GM19463 (cell line): ENCODE measurements around the gene PHRF1.
"Not testable (repeated sequence)": the region's sequence is repeated elsewhere in the genome, so short reads cannot be mapped to it uniquely, and the experiment has no call there.

ENCODE experiments used
- ATAC-seq: cut with Tn5 transposase; IDR thresholded peaks from one replicate; pipeline ENCODE4 v1.9.1; 2021; ENCODE audit warnings: mild to moderate bottlenecking, moderate library complexity; ENCODE audit not compliant: unreplicated experiment

Gene PHRF1

DNA sequence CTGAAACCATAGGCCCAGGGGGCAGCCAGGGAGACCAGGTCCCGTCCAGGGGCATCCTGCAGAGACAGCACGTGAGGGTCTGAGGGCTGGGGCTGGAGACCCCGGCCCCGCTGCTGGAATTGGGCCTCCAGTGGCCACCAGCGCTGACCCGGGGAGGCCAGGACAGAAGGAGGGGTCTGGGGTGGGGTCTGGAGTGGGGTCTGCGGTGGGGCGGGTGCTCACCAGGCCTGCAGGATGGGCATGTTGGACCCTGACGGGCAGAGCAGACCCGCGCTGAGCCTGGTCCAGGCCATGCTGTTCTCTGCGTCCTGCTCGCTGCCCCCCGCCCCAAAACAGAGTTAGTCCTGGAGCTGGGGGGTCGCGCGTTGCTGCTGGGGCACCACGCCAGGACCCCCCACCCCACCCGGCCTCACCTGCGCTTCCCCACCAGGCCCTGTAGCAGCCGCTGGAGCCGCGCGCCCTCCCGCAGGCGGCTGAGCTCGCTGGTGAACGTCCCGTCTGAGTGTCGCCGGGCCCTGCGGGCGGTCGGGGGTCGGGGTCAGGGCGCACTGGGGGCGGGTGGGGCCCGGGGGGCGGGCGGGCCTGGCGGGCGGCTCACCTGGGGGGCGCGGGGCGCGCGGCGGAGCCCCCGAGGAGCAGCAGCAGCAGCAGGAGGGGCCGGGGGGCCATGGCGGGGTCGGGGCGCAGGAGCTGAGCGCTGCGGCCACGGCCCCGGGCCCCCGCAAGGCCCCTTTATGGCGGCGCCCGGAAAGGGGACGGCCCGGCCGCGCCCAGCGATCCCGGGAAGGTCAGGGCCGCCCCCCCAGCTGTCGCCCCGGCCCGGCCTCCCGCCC, 50.4 kb downstream of the PHRF1 start, which contains the start of gene SCT:
Gene SCT, minus strand, starts transcription at position 707 of the 833 bp plus-strand sequence. Its CDS starts 38 bp downstream, at position 669.
- no peak for ATAC-seq

- no peak for ATAC-seq
Observed at GRCh38 chr11:627308-627576, 51.0 kb downstream of the PHRF1 start.

DNA sequence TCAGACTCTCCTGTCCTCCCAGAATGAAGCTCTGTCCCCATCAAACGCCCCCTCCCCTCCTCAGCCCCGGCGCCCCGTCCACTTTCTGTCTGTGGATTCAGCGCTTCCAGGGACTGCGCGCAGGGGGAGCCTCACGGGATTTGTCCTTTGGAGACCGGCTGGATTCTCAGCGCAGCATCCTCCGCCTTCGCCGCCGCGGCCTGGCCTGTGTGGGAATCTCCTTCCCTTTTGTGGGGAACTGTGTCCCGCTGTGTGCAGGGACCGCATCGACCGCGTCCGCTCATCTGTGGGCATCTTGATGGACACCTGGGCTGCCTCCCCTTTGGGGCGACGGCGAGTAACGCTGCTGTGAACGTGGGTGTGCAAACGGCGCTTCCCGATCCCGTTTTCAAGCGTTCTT, 51.8 kb downstream of the PHRF1 start:
- ATAC-seq: no peak

DNA sequence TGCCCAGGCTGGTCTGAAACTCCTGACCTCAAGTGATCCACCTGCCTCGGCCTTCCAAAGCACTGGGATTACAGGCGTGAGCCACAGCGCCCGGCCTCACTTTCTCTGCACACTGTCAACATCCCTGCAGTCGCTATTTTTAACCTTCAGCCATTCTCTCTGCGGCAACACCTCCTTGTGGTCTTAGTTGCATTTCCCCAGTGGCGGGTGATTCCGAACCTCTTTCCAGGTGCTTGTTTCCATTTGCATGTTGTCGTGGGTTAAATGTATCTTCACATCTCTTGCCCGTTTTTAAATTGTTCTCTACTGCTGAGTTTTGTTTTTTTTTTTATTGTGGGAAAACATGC, 52.9 kb downstream of the PHRF1 start:
- ATAC-seq: no peak

- ATAC-seq: no peak
Observed at GRCh38 chr11:630871-631270, 54.6 kb downstream of the PHRF1 start.

GRCh38 chr11:635945-636510, 59.8 kb downstream of the PHRF1 start:
- ATAC-seq: no peak

DNA sequence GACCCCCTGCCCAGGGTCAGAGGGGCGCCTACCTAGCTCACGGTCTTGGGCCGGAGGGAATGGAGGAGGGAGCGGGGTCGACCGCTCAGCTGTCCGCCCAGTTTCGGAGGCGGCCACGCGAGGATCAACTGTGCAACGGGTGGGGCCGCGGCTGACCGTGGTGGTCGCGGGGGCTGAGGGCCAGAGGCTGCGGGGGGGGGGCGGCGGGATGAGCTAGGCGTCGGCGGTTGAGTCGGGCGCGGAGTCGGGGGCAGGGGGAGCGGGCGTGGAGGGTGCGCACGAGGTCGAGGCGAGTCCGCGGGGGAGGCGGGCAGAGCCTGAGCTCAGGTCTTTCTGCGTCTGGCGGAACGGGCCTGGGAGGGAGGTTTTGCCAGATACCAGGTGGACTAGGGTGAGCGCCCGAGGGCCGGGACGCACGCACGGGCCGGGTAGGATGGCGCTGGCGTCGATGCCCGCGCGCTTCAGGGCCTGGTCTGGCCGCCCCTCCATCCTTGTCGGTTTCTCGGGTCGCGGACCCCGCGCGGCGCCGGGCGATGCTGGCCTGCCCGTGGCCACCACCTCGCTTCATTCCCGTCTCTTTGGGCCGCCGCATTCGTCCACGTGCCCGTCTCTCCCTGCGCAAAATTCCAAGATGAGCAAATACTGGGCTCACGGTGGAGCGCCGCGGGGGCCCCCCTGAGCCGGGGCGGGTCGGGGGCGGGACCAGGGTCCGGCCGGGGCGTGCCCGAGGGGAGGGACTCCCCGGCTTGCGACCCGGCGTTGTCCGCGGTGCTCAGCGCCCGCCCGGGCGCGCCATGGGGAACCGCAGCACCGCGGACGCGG, 60.5 kb downstream of the PHRF1 start, which contains the start of gene DRD4:
Gene DRD4, plus strand, starts transcription at position 759 of the 822 bp plus-strand sequence. Its CDS starts 36 bp downstream, at position 795.
- no peak for ATAC-seq

DNA sequence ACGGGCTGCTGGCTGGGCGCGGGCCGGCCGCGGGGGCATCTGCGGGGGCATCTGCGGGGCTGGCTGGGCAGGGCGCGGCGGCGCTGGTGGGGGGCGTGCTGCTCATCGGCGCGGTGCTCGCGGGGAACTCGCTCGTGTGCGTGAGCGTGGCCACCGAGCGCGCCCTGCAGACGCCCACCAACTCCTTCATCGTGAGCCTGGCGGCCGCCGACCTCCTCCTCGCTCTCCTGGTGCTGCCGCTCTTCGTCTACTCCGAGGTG, 61.0 kb downstream of the PHRF1 start:
- ATAC-seq: no peak

DNA sequence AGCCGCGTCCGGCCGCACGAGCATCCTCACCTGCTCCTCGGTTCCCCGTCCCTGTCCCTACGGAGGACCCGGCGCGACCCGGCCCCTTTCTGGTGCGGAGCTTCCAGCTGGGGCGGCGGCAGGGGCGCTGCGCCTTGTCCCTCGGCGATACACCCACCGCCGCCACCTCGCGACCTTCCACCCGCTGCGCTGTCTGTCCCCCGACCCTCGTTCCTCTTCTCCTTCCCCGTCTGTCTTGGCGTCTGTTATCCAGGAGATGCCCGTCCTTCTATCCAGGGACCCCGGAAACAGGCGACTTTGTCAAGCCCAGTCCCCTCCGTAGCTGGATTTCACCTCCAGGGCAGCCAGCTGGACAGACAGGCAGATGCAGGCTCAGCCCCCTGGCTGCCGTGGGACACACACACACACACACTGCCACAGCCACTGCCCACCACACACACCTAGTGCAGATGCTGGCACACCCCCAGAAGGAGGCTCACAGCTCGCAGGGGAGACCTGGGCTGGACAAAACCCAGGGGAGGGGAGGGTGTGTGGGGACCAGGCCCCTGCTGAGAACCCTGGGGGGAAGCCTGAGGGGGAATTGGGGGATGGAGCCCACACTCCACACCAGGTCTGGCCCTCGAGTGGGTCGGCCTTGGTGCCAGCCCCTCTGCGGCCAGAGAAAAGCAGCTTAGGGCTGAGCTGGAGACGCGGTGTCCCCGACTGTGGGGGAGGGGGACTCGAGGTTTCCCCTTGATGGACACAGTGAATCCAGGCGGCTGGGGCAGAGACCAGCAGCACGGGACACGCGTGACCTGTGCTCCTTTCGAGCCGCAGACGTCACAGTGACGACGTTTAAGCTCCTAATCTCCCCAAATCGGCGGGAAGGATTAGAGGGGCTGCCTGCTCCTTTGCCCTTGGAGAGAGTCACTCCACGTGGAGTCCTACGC, 61.6 kb downstream of the PHRF1 start:
- no peak for ATAC-seq

DNA sequence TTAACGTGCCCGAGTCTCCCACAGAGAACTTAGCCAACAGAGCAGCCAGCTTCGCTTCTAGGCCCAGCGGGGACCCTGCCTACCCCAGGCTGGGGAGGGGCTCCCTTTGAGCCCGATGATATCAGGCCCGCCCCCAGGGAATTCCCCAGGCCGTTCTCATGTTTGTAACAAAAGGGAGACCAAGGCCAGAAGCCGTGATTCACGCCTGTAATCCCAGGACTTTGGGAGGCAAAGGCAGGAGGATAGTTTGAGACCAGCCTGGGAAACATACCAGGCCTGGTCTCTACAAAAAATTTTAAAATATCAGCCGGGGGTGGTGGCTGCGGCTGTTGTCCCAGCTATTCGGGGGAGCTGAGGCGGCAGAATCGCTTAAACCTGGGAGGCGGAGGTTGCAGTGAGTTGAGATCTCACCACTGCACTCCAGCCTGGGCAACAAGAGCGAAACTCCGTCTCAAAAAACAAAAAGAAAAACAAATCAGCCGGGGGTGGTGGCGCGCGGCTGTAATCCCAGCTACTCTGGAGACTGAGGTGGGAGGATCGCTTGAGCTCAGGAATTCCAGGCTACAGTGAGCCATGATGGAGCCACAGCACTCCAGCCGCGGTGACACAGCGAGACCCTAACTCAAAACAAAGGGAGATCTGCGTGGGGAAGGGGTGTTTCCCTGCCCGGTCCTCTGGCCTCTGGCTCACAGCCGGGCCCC, 62.5 kb downstream of the PHRF1 start:
- ATAC-seq: no peak

DNA sequence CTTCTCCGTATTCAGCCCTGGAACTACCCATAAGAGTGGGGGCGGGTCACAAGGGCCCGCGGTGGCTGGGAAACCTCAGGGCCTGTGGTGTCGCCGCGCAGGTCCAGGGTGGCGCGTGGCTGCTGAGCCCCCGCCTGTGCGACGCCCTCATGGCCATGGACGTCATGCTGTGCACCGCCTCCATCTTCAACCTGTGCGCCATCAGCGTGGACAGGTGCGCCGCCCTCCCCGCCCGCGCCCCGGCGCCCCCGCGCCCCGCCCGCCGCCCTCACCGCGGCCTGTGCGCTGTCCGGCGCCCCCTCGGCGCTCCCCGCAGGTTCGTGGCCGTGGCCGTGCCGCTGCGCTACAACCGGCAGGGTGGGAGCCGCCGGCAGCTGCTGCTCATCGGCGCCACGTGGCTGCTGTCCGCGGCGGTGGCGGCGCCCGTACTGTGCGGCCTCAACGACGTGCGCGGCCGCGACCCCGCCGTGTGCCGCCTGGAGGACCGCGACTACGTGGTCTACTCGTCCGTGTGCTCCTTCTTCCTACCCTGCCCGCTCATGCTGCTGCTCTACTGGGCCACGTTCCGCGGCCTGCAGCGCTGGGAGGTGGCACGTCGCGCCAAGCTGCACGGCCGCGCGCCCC, 63.2 kb downstream of the PHRF1 start:
- no peak for ATAC-seq

DNA sequence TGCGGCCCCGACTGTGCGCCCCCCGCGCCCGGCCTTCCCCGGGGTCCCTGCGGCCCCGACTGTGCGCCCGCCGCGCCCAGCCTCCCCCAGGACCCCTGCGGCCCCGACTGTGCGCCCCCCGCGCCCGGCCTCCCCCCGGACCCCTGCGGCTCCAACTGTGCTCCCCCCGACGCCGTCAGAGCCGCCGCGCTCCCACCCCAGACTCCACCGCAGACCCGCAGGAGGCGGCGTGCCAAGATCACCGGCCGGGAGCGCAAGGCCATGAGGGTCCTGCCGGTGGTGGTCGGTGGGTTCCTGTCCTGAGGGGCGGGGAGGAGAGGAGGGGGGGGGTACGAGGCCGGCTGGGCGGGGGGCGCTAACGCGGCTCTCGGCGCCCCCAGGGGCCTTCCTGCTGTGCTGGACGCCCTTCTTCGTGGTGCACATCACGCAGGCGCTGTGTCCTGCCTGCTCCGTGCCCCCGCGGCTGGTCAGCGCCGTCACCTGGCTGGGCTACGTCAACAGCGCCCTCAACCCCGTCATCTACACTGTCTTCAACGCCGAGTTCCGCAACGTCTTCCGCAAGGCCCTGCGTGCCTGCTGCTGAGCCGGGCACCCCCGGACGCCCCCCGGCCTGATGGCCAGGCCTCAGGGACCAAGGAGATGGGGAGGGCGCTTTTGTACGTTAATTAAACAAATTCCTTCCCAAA, 63.9 kb downstream of the PHRF1 start:
- ATAC-seq: no peak

GRCh38 chr11:641806-642370, 65.6 kb downstream of the PHRF1 start:
- no peak for ATAC-seq

DNA sequence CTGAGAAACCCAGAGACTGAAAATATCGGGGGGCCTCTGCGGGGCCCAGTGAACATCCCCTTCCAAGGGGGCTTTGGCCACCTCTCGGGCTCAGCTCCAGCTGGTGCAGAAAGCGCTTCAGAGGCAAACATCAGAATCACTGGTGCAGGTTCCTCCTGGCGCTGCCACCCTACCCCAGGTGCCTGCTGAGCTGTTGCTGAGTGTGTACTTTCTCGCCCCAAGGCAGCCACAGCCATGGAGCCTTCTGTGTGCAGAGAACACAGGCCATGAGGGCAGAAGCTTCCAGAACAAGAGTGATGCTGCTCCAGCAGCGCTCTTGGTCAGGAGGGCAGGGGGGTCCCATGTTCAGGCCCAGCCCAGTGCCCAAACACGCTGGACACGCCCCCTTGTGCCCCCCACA, 67.1 kb downstream of the PHRF1 start:
- no peak for ATAC-seq

DNA sequence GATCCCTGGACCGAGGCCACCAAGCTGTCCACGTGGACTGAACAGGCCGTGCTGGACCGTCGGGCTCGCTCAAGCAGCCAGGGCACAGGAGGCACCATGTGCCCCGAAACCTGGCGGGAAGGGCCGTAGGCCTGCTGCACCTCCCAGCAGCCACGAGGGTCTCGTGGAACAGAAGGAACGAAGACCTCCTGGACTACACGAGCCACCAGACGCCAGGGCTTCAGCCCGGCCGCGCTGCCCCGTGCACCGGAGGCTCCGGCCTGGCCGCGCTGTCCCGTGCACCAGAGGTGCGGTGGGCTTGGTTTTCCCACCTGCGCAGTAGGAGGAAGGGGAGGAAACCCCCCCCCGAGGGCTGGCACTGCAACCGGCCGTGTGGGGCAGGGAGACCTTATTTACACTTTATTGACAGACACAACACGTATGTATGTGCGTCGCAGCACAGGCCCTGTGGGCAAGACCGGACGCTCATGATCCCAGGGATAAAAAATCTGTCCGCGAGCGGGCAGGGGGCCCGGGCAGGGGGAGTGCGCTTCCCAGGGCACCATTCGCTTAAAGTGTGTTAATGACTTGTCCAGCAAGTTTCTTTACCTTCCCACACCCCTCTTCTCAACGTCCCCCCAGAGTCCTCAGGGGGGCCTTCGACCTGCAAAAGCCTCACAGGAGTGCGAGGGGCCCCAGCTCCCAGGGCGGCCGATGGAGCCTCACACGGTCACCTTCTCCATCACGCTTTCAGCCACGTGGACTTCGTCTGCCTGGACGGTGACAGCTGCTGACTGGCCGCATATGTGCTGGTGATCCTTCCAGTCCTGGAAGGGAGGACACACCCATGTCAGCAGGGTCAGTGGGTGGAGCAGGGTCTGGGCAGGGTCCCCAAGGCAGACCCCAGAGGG, 67.8 kb downstream of the PHRF1 start:
- no peak for ATAC-seq

DNA sequence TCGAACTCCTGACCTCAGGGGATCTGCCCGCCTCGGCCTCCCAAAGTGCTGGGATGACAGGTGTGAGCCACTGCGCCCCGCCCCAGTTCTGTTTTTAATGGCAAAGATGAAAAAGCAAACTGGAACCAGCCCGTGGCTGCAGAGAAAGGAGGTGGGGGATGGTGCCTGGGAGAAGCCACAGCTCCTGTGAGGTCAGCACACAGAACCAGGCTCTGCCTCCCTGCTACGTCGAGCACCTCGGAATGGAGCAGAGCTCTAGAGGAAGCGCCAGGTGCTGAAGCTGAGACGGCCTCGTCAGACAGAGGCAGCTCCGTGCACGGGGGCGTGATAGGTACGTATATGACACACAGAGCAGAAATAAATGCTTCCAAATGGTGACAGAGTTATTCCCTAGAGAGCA, 69.3 kb downstream of the PHRF1 start:
- no peak for ATAC-seq

DNA sequence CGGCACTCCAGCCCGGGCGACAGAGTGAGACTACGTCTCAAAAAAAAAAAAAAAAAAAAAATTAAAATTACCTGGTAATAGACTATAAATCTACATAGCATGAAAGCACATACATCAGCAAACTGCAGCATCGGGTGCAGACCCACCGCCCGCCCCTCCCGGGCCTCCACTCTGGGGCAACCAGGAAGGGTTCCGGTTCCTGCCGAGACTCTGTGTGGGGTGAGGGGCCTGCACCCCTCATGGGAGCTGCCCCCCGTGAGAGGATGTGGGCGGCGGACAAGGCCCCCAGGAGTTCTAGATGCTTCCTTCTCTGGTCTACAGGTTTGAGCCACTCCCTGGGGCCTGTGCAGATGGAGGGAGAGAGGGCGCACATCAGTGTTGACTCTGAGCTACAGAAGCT, 69.9 kb downstream of the PHRF1 start:
- ATAC-seq: no peak

GRCh38 chr11:647672-648158, 71.4 kb downstream of the PHRF1 start:
- not testable (repeated sequence) for ATAC-seq
